D721Med (cell line): ENCODE measurements around the gene PRPF4.

Source experiments
- DNase-seq: peaks from one replicate; pipeline ENCODE4 v3.0.0; 2011; ENCODE audit warnings: low spot score; ENCODE audit not compliant: insufficient read length
- FAIRE-seq: peaks from 2 replicates; lab custom pipeline; 2011; peaks lifted over from hg19 to GRCh38; lab: Jason Lieb, UNC
- TF ChIP-seq, protein P1 (sequence below): IDR thresholded peaks from 2 replicates; pipeline ENCODE4 v1.5.1; 2012; ENCODE audit warnings: mild to moderate bottlenecking, control low read depth; ENCODE audit not compliant: insufficient read depth; ENCODE audit errors: missing control alignments

PRPF4 gene

DNA sequence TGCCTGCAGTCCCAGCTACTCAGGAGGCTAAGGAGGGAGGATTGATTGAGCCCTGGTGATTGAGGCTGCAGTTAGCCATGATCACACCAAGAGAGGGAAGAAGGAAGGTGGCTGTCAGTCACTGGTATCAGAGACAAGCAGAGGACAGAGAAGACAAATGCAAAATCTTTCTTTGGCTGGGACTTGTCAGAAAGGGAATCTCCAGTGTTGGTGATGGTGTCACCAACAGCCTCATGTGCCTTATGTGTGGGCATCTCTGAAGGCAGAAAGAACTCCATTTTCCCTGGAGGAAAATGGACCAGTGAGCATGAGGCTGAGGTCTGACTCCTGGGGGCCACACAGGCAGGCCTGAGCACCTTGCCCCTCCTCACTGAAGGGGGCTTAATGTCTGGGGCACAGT lies 39.8 kb downstream of the PRPF4 start:
- TF ChIP-seq, protein P1, sequence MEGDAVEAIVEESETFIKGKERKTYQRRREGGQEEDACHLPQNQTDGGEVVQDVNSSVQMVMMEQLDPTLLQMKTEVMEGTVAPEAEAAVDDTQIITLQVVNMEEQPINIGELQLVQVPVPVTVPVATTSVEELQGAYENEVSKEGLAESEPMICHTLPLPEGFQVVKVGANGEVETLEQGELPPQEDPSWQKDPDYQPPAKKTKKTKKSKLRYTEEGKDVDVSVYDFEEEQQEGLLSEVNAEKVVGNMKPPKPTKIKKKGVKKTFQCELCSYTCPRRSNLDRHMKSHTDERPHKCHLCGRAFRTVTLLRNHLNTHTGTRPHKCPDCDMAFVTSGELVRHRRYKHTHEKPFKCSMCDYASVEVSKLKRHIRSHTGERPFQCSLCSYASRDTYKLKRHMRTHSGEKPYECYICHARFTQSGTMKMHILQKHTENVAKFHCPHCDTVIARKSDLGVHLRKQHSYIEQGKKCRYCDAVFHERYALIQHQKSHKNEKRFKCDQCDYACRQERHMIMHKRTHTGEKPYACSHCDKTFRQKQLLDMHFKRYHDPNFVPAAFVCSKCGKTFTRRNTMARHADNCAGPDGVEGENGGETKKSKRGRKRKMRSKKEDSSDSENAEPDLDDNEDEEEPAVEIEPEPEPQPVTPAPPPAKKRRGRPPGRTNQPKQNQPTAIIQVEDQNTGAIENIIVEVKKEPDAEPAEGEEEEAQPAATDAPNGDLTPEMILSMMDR = no peak
- DNase-seq = no peak
- FAIRE-seq = no peak

DNA sequence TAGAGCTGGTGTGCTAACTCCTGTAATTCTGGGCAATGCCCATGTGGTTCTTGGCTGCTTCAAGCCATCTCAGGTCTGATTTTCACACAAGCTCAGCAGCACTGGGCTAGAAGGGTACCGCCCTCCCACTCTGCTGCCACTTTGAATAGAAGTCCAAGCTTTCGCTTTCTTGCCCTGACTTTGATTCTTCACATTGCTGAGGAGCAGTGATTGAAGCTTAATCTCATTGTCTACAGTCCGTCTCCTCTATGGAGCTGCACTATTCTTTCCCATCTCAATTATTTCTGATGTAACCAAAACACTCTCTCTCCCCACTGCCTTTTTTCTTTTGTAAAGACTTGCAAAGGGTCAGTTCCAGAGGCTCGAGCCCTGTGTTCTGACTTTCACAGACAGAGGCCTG lies 40.6 kb downstream of the PRPF4 start:
- FAIRE-seq (no peak), DNase-seq (no peak)
- TF ChIP-seq, protein P1 = no peak

DNA sequence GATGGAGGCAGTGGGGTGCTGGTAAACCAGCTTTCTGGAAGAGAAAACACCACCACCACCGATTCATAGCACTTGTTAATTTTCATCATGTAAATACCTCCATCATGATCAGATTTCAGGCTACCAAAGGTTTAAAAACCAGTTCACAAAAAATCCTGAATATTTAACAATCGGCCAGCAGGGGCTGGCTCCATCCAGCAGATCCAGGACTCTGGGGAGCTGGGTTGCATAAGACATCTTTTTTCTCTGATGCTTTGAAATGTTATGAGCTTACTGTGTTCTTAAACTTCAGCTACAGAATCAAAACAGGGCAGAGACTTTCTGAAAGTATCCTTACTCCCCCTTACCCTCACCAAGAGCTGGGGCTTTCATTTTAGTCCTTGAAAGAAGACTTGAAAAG lies 42.3 kb downstream of the PRPF4 start:
- TF ChIP-seq, protein P1 = no peak
- FAIRE-seq = no peak
- no peak for DNase-seq

DNA sequence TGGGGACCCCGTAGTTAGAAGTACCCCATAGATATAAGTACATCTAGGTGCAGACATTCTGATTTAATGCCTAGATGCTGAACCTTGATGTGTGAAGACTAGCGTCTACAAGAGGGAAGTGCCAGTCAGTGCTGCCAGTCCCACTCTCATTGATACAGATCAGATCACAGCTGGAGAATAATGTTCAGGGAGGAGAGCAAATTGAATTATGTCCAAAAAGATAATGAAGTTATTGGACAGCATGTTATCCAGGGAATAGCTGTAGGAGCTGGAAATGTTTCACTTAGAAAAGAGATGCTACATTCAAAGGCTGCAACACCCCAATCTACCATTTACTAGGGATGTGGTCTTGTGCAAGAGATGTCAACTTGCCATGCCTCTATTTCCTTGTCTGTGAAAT lies 43.6 kb downstream of the PRPF4 start:
- TF ChIP-seq, protein P1 = no peak
- FAIRE-seq = no peak
- no peak for DNase-seq

DNA sequence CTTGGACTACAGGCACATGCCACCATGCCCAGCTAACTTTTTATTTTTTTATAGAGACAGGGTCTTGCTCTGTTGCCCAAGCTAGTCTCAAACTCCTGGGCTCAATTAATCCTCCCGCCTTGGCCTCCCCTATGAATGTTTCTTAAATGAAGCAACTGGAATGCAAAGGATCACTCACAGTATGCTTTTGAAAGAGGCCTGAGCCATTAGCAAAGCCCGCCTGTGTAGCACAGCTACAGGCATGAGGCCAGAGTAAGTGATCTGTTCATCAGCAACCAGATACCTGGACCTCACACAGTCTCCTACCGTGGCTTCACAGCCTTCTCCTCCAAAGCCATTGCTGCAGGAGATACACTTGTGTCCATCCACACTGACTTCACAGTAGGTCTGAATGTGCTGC lies 44.6 kb downstream of the PRPF4 start:
- FAIRE-seq = no peak
- TF ChIP-seq, protein P1 = no peak

DNA sequence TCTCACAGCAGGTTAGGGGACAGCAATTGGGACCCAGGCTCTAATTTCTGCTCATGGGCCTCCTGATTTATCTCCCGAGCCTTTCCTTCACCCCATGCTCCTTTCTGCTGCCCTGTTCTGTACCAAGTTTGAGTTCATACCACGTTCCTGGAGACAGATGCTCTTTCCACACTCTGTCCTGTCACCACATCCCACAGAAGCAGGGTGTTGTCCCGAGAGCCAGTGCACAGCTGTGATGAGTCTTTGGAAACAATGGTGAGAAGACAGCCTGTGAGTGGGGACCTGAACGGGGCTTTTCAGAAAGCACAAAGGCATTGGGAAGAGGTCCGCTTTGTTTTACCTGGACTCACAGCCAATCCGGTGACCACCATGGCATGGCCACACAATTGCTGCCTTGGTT lies 47.2 kb downstream of the PRPF4 start:
- DNase-seq (no peak), FAIRE-seq (no peak)
- TF ChIP-seq, protein P1 = no peak

More for the DNA sequence above, 44.6 kb downstream of the PRPF4 start:
- no peak for DNase-seq

DNA sequence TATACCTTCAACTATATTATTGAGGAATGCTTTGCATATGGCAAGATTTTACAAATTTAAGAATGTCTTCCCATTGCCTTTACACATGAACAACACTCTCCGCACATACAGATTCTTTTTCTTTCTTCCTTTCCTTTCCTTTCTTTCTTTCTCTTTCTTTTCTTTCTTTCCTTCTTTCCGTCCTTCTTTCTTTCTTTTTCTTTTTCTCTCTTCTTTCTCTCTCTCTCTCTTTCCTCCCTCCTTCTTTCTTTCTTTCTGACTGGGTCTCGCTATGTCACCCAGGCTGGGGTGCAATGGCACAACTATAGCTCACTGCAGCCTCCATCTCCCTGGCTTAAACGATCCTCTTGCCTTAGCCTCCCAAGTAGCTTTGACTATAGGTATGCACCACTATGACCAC lies 50.8 kb downstream of the PRPF4 start:
- FAIRE-seq (no peak), DNase-seq (no peak)
- TF ChIP-seq, protein P1 = no peak
